SK-N-MC (cell line): Measurements from ENCODE around the gene OR5D14.

Experiments used
- EZH2 ChIP-seq: fragments of 200-600 bp; sonication (generic); IDR thresholded peaks from one replicate; pipeline ENCODE4 v1.6.1; 2017; ENCODE audit warnings: antibody characterized with exemption
- POLR2AphosphoS5 ChIP-seq: IDR thresholded peaks from 2 replicates; pipeline ENCODE4 v1.6.1; 2012; ENCODE audit warnings: mild to moderate bottlenecking, low read depth, low read length, borderline replicate concordance

DNA sequence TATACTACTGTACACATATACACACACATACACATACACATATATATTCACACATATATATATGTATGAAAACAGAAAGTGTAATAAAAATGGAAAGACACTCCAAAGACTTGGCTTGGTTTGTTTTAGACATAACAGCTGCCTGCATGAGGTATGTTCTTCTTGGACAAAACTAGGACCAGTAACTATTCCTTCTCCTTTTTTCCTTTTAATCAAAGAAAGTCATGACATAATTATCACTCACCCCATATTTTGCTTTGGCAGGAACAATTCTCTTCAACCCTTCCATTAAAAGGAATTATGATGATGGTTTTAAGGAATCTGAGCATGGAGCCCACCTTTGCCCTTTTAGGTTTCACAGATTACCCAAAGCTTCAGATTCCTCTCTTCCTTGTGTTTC is at the start of gene OR5D14:
- TF ChIP-seq POLR2AphosphoS5 (no peak), EZH2 (no peak)
